Fibroblast of lung (primary cell): ENCODE data around the gene HYPK. TPM values are rescaled to one million over a fixed set of nuclear protein-coding genes. Genes with fewer than 3 reads are reported as not detected.
A peak's percentile ranks its signal among the peaks of the same experiment; 100 is the strongest.

ENCODE experiments used
- DNase-seq, 2 donors: peaks; one replicate each; pipeline versions ENCODE4 v3.0.0 to v3.0.0-alpha.2; 2010; ENCODE audit warnings: low read depth in 2 of 2
- H2AFZ ChIP-seq: 2 replicates; pipeline ENCODE4 v1.5.1; 2012; ENCODE audit warnings: low read length, control low read depth, inconsistent platforms
- H3K27ac ChIP-seq: 2 replicates; pipeline ENCODE4 v1.5.1; 2011; ENCODE audit warnings: low read length, control low read depth; ENCODE audit not compliant: insufficient read depth
- H3K27me3 ChIP-seq: 2 replicates; pipeline ENCODE4 v1.5.1; 2011; ENCODE audit warnings: mild to moderate bottlenecking, low read length; ENCODE audit not compliant: control insufficient read depth, insufficient read depth
- H3K36me3 ChIP-seq: 2 replicates; pipeline ENCODE4 v1.5.1; 2011; ENCODE audit warnings: low read length; ENCODE audit not compliant: control insufficient read depth, insufficient read depth
- H3K4me1 ChIP-seq: 2 replicates; pipeline ENCODE4 v1.5.1; 2011; ENCODE audit warnings: low read length; ENCODE audit not compliant: control insufficient read depth, insufficient read depth; ENCODE audit errors: extremely low read depth
- H3K4me2 ChIP-seq: 2 replicates; pipeline ENCODE4 v1.5.1; 2011; ENCODE audit warnings: low read length, control low read depth; ENCODE audit not compliant: insufficient read depth; ENCODE audit errors: extremely low read depth
- H3K4me3 ChIP-seq, 4 experiments: fragments of 200-600 bp in 1 of 4; sonication (generic) in 1 of 4; replicated peaks in 1 of 4; 2 replicates each; pipeline ENCODE4 v1.5.1; 2011 to 2016; ENCODE audit warnings: low read length in 4 of 4, low read depth in 3 of 4, mild to moderate bottlenecking in 3 of 4, control low read depth in 2 of 4, inconsistent platforms in 1 of 4, mixed read lengths in 1 of 4; ENCODE audit not compliant: insufficient read depth in 1 of 4; ENCODE audit errors: control extremely low read depth in 1 of 4
- H3K79me2 ChIP-seq: 2 replicates; pipeline ENCODE4 v1.5.1; 2012; ENCODE audit warnings: mild to moderate bottlenecking, low read length, inconsistent platforms; ENCODE audit not compliant: control insufficient read depth, insufficient read depth
- H3K9ac ChIP-seq: 2 replicates; pipeline ENCODE4 v1.5.1; 2011; ENCODE audit warnings: mild to moderate bottlenecking, low read length, control low read depth; ENCODE audit not compliant: insufficient read depth
- H3K9me3 ChIP-seq: 2 replicates; pipeline ENCODE4 v1.5.1; 2012; ENCODE audit warnings: low read depth, low read length; ENCODE audit not compliant: control insufficient read depth, insufficient read depth
- H4K20me1 ChIP-seq: 2 replicates; pipeline ENCODE4 v1.5.1; 2011; ENCODE audit warnings: low read length; ENCODE audit not compliant: control insufficient read depth, insufficient read depth; ENCODE audit errors: extremely low read depth
- CTCF ChIP-seq, 2 donors: IDR thresholded peaks in 1 of 2; conservative IDR thresholded peaks in 1 of 2; 1 replicate in 1 of 2; 2 replicates in 1 of 2; pipeline ENCODE4 v1.5.1; 2011 to 2012; ENCODE audit warnings: low read length in 2 of 2, control low read depth in 1 of 2, inconsistent platforms in 1 of 2, low read depth in 1 of 2, mild to moderate bottlenecking in 1 of 2
- EZH2 ChIP-seq: IDR thresholded peaks from 2 replicates; pipeline ENCODE4 v1.5.1; 2012; ENCODE audit warnings: low read length, control low read depth, mild to moderate bottlenecking; ENCODE audit errors: missing control alignments
- polyA plus RNA-seq, 2 donors: library from polyadenylated mRNA; depleted of rRNA in 1 of 2; stranded (reverse) in 1 of 2; unstranded in 1 of 2; fragments of >200 nt; gene quantifications; 2 replicates each; pipeline ENCODE4 v1.2.1, GENCODE V29; 2011 to 2012; ENCODE audit warnings: missing spikeins in 1 of 2
- total RNA-seq: library from RNA; depleted of rRNA; stranded (reverse); fragments of >200 nt; gene quantifications from 2 replicates; pipeline ENCODE4 v1.2.1, GENCODE V29; 2014

HYPK gene
- total and polyA plus RNA-seq, 2 donors (not counting 1 experiment from before 2014, with no cell fraction given): 8.6 to 8.7 TPM

GRCh38 chr15:43795197-43795596 is 5.2 kb upstream of the HYPK start:
- Histone ChIP-seq H3K27ac (no peak overlapping the region), H3K4me2 (no peak overlapping the region), H3K4me1 (peaks cover 17% of the 10 kb centered on the region), H3K36me3 (peaks cover 27% of the 10 kb centered on the region), H3K9ac (no peak overlapping the region), H2AFZ (no peak overlapping the region), H4K20me1 (no peaks in the 10 kb centered on the region), H3K4me3 (peak overlapping the region in 1 of 4 experiments; percentile 4), H3K9me3 (no peaks in the 10 kb centered on the region), H3K27me3 (no peaks in the 10 kb centered on the region), H3K79me2 (peaks cover 32% of the 10 kb centered on the region)
- TF ChIP-seq EZH2 (no peak), CTCF (conservative IDR thresholded peaks at IDR 0.05 in 1 of 2, IDR thresholded peaks at IDR 0.05 in 1 of 2; ENCODE audit: low read depth in 1 of 2, low read length in 2 of 2) (no peak)
- no peak for DNase-seq

DNA sequence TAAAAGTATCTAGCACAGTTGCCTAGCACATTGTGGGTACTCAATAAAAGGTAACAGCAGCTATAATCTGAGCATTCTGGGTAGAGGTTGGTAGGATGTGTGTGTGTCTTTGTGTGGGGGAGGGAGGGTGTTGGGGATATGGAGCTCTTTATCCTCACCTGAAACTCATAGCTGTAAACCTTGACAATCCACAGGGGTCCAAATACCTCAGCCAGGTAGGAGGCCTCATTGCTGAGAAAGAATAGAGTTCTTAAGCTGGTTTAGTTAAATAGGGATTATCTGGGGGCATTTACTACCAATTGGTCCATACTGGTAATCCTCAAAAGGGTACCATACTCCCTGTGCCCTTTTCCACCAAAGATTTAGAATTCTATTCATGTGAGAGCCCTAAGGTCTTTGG is 4.4 kb upstream of the HYPK start:
- H3K27ac ChIP-seq: no peak overlapping the region
- peaks cover 37% of the 10 kb centered on the region for H3K79me2 ChIP-seq
- H3K36me3 ChIP-seq: peaks cover 27% of the 10 kb centered on the region
- H3K27me3 ChIP-seq: no peaks in the 10 kb centered on the region
- DNase-seq: no peak
- TF ChIP-seq CTCF (conservative IDR thresholded peaks at IDR 0.05 in 1 of 2, IDR thresholded peaks at IDR 0.05 in 1 of 2; ENCODE audit: low read depth in 1 of 2, low read length in 2 of 2): no peak
- TF ChIP-seq EZH2: no peak
- no peaks in the 10 kb centered on the region for H4K20me1 ChIP-seq
- peaks cover 18% of the 10 kb centered on the region for H3K4me1 ChIP-seq
- H3K4me3 ChIP-seq: no peak overlapping the region
- no peak overlapping the region for H2AFZ ChIP-seq
- H3K4me2 ChIP-seq: no peak overlapping the region
- no peak overlapping the region for H3K9ac ChIP-seq
- no peaks in the 10 kb centered on the region for H3K9me3 ChIP-seq

- no peak for TF ChIP-seq EZH2
- no peak for TF ChIP-seq CTCF (conservative IDR thresholded peaks at IDR 0.05 in 1 of 2, IDR thresholded peaks at IDR 0.05 in 1 of 2; ENCODE audit: low read depth in 1 of 2, low read length in 2 of 2)
- Histone ChIP-seq H3K27ac (no peak overlapping the region), H3K4me3 (no peak overlapping the region), H3K27me3 (no peaks in the 10 kb centered on the region), H3K36me3 (peaks cover 27% of the 10 kb centered on the region), H3K9me3 (no peaks in the 10 kb centered on the region), H3K9ac (no peak overlapping the region), H3K79me2 (peaks cover 43% of the 10 kb centered on the region), H2AFZ (no peak overlapping the region), H4K20me1 (no peaks in the 10 kb centered on the region), H3K4me1 (peaks cover 16% of the 10 kb centered on the region), H3K4me2 (no peak overlapping the region)
- no peak for DNase-seq
Measured at GRCh38 chr15:43796566-43796965, 3.8 kb upstream of the HYPK start.
